Osteoblast (primary cell): ENCODE data around the gene SNX22. TPM values are rescaled to one million over a fixed set of nuclear protein-coding genes. Genes with fewer than 3 reads are reported as not detected.

Experiments used
- DNase-seq: peaks from one replicate; pipeline ENCODE4 v3.0.0; 2011; ENCODE audit warnings: low spot score, mixed read lengths; ENCODE audit not compliant: insufficient read length; ENCODE audit errors: missing footprints
- H2AFZ ChIP-seq: 2 replicates; pipeline ENCODE4 v1.6.0; 2011; ENCODE audit warnings: mild to moderate bottlenecking, low read length
- H3K27ac ChIP-seq: 2 replicates; pipeline ENCODE4 v1.5.1; 2011; ENCODE audit warnings: mild to moderate bottlenecking, low read depth, low read length, moderate library complexity
- H3K27me3 ChIP-seq: 2 replicates; pipeline ENCODE4 v1.6.0; 2012; ENCODE audit warnings: mild to moderate bottlenecking, control low read depth, inconsistent platforms, low read length, moderate library complexity; ENCODE audit not compliant: insufficient read depth
- H3K36me3 ChIP-seq: 2 replicates; pipeline ENCODE4 v1.5.1; 2011; ENCODE audit warnings: mild to moderate bottlenecking, low read length, control low read depth, moderate library complexity; ENCODE audit not compliant: insufficient read depth
- H3K4me1 ChIP-seq: 2 replicates; pipeline ENCODE4 v1.5.1; 2011; ENCODE audit warnings: mild to moderate bottlenecking, low read length, control low read depth, moderate library complexity; ENCODE audit not compliant: insufficient read depth
- H3K4me2 ChIP-seq: 2 replicates; pipeline ENCODE4 v1.6.0; 2011; ENCODE audit warnings: mild to moderate bottlenecking, low read length; ENCODE audit not compliant: insufficient read depth
- H3K4me3 ChIP-seq: fragments of 200-600 bp; sonication (generic); 3 replicates; pipeline ENCODE4 v1.5.1; 2012; ENCODE audit warnings: mild to moderate bottlenecking, low read length, inconsistent platforms; ENCODE audit not compliant: insufficient read depth
- H3K79me2 ChIP-seq: 2 replicates; pipeline ENCODE4 v1.6.0; 2012; ENCODE audit warnings: mild to moderate bottlenecking, low read length, control low read depth, inconsistent platforms; ENCODE audit not compliant: insufficient read depth
- H3K9me3 ChIP-seq: 2 replicates; pipeline ENCODE4 v1.5.1; 2011; ENCODE audit warnings: low read depth, low read length, control low read depth
- H4K20me1 ChIP-seq: 2 replicates; pipeline ENCODE4 v1.6.0; 2012; ENCODE audit warnings: mild to moderate bottlenecking, low read length, control low read depth; ENCODE audit not compliant: insufficient read depth
- CTCF ChIP-seq: IDR thresholded peaks from 2 replicates; pipeline ENCODE4 v1.5.1; 2011; ENCODE audit warnings: mild to moderate bottlenecking, low read depth, low read length, moderate library complexity; ENCODE audit errors: extremely low read depth
- total RNA-seq: library from RNA; depleted of rRNA; stranded (reverse); fragments of >200 nt; gene quantifications from 2 replicates; pipeline ENCODE4 v1.2.3, GENCODE V29; 2012

SNX22 gene
- total RNA-seq, 1 donor = under 0.01 TPM

GRCh38 chr15:64110950-64111678, 40.4 kb upstream of the SNX22 start:
- no peak overlapping the region for H3K4me2 ChIP-seq
- peaks cover 14% of the 10 kb centered on the region for H3K4me1 ChIP-seq
- peaks cover 74% of the 10 kb centered on the region for H3K79me2 ChIP-seq
- DNase-seq = no peak
- H4K20me1 ChIP-seq = peaks cover 38% of the 10 kb centered on the region
- no peak for TF ChIP-seq CTCF
- H3K9me3 ChIP-seq = no peaks in the 10 kb centered on the region
- no peak overlapping the region for H3K4me3 ChIP-seq
- H3K36me3 ChIP-seq = peaks cover 24% of the 10 kb centered on the region
- no peak overlapping the region for H2AFZ ChIP-seq
- H3K27me3 ChIP-seq = no peaks in the 10 kb centered on the region
- no peak overlapping the region for H3K27ac ChIP-seq

- H4K20me1 ChIP-seq = peaks cover 33% of the 10 kb centered on the region
- H3K4me2 ChIP-seq = no peak overlapping the region
- H3K4me1 ChIP-seq = peaks cover 14% of the 10 kb centered on the region
- no peak overlapping the region for H2AFZ ChIP-seq
- H3K9me3 ChIP-seq = no peaks in the 10 kb centered on the region
- H3K27me3 ChIP-seq = no peaks in the 10 kb centered on the region
- peaks cover 68% of the 10 kb centered on the region for H3K79me2 ChIP-seq
- peak; percentile 75 for DNase-seq
- no peak overlapping the region for H3K4me3 ChIP-seq
- TF ChIP-seq CTCF = no peak
- peaks cover 24% of the 10 kb centered on the region for H3K36me3 ChIP-seq
- peak overlapping the region; percentile 42 for H3K27ac ChIP-seq
Measured at GRCh38 chr15:64111679-64112050, 39.9 kb upstream of the SNX22 start.

- H3K27ac ChIP-seq = peak overlapping the region; percentile 42
- peaks cover 24% of the 10 kb centered on the region for H3K36me3 ChIP-seq
- H4K20me1 ChIP-seq = peaks cover 27% of the 10 kb centered on the region
Measured at GRCh38 chr15:64112073-64112772, 39.3 kb upstream of the SNX22 start.

More at GRCh38 chr15:64112073-64112772, 39.3 kb upstream of the SNX22 start:
- Histone ChIP-seq H2AFZ (no peak overlapping the region), H3K9me3 (no peaks in the 10 kb centered on the region), H3K4me3 (no peak overlapping the region), H3K4me1 (peaks cover 14% of the 10 kb centered on the region), H3K4me2 (no peak overlapping the region), H3K79me2 (peaks cover 63% of the 10 kb centered on the region), H3K27me3 (no peaks in the 10 kb centered on the region)
- no peak for TF ChIP-seq CTCF
- peak; percentile 22 for DNase-seq
